Measurements from ENCODE around the gene XRCC5.

The XRCC5 gene

GRCh38 chr2:216161967-216162366 is 52.8 kb downstream of the XRCC5 start:
- DNase-seq: no peak

DNA sequence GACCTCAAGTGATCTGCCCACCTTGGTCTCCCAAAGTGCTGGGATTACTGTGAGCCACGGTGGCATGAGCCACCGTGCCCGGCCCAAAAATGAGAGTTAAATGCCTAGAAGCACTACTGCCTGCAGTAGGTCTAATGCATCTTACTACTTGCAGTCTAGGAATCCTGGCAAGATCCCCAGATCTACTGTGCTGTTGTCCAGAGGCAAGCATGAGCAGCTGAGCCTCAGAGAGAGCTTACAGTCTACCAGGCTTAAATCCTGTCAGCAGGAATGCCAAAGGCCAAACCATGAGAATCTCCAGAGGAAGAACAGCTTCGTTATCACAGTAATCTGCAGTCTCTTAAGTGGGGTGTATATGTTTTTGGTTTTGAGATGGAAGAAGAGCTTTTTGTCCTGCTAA is 54.4 kb downstream of the XRCC5 start:
- no peak for DNase-seq

DNA sequence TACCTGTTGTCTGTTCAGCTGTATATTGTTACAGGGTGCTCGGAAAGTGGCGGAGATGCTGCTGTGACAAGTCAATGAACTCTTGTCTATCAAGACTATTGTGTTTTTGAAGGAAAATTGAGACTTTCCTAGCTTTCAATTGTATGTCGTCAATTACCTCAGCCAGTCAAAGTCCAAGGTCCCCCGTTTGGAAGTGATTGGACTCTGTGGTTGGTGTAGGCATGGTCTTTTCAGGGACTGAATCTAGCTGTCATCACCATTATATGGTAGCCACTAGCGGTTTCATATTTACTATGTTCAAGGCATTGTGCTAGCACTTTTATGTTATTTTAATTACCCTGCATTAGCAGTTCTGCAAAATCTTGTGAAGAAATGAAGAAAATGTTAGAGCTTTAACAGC is 54.9 kb downstream of the XRCC5 start:
- DNase-seq: no peak

- no peak for DNase-seq
Observed at GRCh38 chr2:216164576-216164975, 55.4 kb downstream of the XRCC5 start.

DNA sequence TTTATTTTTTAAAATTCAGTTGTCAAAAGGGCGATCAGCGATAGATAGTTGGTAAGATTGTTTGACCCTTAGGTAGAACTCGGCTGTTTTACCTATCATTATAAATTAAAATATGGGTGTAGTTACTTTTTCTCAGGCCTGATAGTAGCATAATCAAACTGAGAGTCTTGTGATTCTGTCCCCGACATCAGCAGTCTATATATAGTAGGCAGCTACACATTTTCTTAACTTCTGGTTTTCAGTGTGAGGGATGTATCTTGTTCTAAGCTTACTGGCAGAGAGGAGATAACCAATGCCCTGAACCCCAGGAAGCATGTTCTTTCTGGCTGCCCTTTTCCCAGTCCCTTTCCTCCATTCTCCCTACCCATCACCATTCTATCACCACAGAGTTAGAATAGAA is 56.6 kb downstream of the XRCC5 start:
- no peak for DNase-seq

DNA sequence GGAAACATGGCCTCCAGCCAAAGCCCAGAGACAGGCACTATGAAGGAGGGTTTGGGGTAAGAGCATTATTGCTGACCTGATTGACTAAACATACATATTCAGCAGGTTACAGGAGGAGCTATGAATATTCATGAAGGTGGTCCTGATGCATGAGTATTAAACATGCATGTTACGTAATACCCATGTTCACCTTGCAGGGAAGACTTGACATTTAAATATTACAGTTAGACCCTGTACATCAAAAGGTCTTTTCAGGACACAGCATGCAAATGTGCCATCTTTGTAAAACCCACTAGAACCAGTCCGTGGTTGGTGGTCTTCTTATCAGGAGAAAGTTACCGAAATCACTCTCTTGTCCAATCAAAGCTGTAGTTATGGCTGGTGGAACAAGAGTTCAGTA is 59.9 kb downstream of the XRCC5 start:
- no peak for DNase-seq

GRCh38 chr2:216170076-216170763 is 61.1 kb downstream of the XRCC5 start:
- no peak for DNase-seq

- no peak for DNase-seq
Observed at GRCh38 chr2:216171011-216171410, 61.9 kb downstream of the XRCC5 start.

GRCh38 chr2:216172493-216172892 is 63.3 kb downstream of the XRCC5 start:
- DNase-seq: no peak

DNA sequence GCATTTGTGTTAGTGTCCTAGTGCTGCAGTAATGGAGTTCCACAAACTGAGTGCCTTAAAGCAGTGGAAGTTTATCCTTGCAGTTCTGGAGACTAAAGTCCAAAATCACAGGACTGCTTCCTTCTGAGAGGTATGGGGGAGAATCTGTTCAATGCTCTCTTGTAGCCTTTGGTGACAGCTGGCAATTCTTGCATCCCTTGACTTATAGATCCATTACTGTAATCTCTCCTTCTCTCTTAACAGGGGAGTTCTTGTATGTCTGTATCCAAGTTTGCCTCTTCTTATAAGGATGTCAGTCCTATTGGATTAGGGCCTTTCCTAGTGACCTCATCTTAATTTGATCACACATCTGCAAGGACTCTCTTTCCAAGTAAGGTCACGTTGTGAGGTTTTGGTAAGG is 69.9 kb downstream of the XRCC5 start:
- no peak for DNase-seq

DNA sequence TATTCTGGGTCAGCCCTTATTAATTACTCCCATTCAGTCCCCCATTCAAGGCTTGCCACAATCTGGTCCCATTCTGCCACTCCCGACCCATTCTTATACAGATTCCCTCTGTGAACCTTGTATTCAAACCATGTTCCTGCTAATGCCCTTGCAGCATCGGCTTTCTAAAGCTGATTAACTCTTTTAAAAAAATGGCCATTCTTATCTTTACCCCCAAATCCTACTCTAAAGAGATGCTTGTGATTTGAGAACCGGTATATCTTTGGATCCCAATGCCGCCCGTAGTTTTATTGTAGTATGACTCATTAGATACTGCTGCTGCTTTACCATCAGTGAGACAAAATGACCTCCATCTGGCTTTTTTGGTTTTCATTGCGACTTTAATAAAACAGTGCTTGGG is 72.2 kb downstream of the XRCC5 start:
- DNase-seq: no peak

GRCh38 chr2:216181953-216182461 is 72.9 kb downstream of the XRCC5 start:
- DNase-seq: no peak

GRCh38 chr2:216183462-216183861 is 74.3 kb downstream of the XRCC5 start:
- DNase-seq: no peak

DNA sequence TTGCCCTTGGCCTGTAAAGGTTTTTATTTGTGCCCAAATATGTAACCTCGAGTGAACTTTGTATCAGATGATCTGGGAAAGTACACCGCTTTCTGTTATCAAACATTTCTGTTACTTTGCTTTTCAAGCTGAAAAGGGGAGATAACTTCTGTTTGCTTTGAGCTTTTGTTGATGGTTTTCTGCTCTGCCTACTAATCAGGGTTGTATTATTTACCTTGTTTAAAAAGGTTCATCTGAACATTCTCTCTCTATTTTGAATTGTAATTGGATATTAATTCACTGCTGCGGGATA is 79.4 kb downstream of the XRCC5 start:
- no peak for DNase-seq

- DNase-seq: no peak
Observed at GRCh38 chr2:216188956-216189355, 79.8 kb downstream of the XRCC5 start.

- DNase-seq: no peak
Observed at GRCh38 chr2:216189410-216189809, 80.3 kb downstream of the XRCC5 start.

DNA sequence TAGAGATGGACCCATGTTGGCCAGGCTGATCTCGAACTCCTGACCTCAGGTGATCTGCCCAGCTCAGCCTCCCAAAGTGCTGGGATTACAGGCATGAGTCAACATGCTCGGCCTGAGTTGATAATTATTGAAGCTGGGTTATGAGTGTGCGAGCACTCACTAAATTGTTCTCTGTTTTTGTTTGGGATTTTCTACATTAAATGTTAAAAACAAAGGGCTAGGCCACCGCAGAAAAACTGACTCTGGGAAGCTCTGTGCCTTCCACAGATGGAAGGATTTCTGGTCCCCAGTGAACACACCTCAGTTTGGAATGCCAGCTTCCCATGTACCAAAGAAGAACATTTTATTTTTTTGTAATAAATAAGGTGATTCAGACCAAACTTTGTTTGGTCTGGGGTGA is 83.0 kb downstream of the XRCC5 start:
- DNase-seq: no peak

DNA sequence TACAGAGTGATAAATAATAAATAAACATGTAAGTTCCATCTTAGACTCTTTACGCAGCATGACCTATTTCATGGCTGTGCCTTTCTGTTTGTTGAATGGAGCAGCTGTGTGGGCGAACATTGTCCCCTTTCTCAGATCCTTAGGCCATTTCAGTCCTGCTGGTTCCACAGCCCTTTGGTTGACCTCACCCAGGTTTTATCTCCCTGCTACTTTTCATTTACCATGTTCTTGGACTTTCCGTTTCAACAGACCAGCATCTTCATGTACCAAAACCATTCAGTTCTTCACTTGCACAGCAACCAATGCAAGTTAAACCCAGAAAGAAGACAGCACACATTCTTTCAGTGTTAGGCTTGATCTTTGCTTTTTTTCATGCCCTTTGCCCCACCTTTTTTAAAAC is 83.8 kb downstream of the XRCC5 start:
- DNase-seq: no peak

DNA sequence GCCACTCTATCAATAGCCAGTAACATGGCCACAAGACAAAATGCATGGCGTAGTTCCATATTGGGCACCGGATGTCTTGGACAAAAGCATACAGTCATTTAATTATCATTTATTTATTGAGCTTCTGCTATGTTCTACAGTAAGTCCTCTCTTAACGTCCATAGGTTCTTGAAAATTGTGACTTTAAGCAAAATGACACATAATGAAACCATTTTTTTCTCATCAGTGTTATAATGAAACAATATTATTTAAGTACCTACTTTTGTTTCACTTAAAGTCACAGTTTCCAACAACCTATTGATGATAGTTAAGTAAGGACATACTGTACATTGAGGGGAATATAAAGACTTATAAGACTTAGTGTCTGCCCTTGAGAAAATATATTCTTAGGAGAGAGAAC is 84.9 kb downstream of the XRCC5 start:
- no peak for DNase-seq

DNA sequence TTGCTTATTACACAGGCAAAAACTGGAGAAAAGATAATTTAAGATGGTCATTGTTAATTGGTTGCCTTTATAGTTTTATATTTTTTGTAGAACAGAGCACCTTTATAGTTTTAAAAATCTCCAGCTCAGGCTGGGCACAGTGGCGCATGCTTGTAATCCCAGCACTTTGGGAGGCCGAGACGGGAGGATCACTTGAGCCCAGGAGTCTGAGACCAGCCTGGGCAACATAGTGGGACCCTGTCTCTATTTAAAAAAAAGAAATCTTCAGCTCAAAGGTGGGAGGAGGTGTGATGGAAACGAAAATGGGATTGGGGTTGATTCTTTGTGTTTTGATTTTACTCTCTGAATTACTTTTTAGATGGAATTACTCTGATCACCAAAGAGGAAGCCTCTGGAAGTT is 85.4 kb downstream of the XRCC5 start:
- DNase-seq: no peak

DNA sequence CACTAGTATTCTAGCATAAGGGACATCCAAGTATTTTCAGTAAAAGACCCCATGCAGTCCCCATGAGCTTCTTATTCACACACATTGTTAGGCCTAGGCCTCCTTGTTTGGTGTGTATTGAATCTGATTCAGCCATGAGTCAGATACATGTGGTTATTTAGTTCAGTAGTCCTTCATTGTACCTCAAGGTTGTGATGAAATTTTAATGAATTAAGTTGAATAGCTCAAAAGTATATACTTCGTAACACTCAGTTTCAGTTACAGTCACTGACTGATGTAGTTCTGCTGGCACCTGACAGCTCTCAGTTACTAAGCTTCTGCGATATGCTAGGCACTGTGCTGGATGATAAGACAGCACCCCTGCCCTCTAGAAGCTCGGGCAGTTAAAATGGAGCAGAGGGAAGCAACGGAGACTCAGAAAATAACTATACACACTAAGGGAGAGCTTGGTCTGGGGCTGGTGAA is 86.4 kb downstream of the XRCC5 start:
- DNase-seq: no peak

DNA sequence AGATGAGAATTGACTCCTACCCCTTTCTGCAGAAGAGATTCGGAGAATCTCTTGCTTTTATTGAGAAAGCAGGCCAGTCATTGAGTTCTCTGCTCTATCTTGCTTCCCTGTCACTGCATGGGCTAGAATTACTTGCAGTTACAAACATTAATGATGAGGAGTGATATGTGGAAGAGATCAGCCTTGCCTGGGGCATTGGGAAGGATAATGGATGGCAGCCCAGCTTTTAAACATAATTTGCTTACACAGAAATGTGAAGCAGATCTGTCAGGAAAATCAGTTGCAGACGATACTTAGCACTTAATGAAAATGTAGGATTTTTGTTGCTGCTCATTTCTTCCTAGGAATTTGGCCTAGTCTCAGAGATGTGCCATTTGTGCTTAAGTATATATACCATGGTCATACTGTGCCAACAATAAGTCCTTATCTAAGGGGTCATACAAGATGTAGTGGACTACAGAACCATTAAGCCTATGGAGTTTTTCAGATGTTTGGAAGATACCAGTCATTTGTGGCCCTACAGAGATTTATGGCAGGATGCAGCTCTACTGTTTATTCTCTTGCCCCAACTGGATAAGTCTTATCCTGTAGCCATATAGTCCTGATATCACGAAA is 92.7 kb downstream of the XRCC5 start:
- DNase-seq: no peak

DNA sequence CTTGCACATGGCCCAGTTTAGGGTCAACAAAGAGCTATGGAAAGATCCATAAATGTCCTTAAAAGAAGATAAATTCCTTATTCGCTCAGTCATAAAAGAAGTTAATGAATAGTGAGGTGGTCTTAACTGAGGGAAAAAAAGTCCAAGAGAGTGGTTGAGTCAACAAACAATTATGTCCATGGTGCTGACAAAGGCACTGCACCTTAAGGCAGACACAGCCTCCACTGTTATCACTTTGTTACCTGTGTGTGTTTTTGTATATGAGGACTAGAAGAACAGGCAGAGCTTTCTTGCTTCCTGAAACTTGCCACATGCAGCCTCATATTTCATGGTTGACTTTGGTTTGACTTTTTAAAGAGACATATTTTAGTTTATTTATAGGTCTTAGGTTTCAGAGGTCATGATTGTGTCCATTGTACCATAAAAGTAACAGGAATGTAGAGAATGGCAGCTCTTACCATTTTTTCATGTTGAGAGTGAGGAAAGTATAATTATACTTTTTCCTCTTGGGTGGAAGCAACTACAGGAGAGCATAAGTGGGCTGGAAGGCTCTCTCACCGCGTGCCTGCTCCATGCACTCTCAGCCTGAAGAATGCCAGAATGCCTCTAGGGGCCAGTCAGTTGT is 93.6 kb downstream of the XRCC5 start:
- no peak for DNase-seq

- DNase-seq: no peak
Observed at GRCh38 chr2:216205486-216205885, 96.3 kb downstream of the XRCC5 start.
